Mucosa of descending colon (tissue), 3 donors: ENCODE data around the gene KCNJ1. TPM values are rescaled to one million over a fixed set of nuclear protein-coding genes. Genes with fewer than 3 reads are reported as not detected.

Source experiments
- ATAC-seq: fragments of 200-7000 bp; cut with Tn5 transposase; one replicate; pipeline ENCODE4 v1.9.1; 2020; ENCODE audit warnings: mild to moderate bottlenecking, moderate library complexity
- DNase-seq, 3 donors: peaks; one replicate each; pipeline ENCODE4 v3.0.0-alpha.2; 2020
- H3K36me3 ChIP-seq: fragments of 200-600 bp; one replicate; pipeline ENCODE4 v1.8.0; 2021; ENCODE audit warnings: low read depth, mild to moderate bottlenecking
- H3K4me1 ChIP-seq: fragments of 200-600 bp; one replicate; pipeline ENCODE4 v1.8.0; 2021; ENCODE audit warnings: low read depth, mild to moderate bottlenecking
- H3K4me3 ChIP-seq: fragments of 200-600 bp; one replicate; pipeline ENCODE4 v1.8.0; 2021; ENCODE audit warnings: mild to moderate bottlenecking
- H3K9me3 ChIP-seq: fragments of 200-600 bp; one replicate; pipeline ENCODE4 v1.8.0; 2021; ENCODE audit warnings: mild to moderate bottlenecking
- CTCF ChIP-seq: fragments of 200-600 bp; IDR thresholded peaks from one replicate; pipeline ENCODE4 v1.8.0; 2022; ENCODE audit warnings: antibody characterized with exemption, mild to moderate bottlenecking
- intact Hi-C, 2 donors: fragments of 100-400 bp; cut with DNase I in 1 of 2; cut with micrococcal nuclease in 1 of 2; formaldehyde crosslinking; loops; one replicate each; pipeline versions ENCODE4 v1.11.0 to v1.11.1; 2022; cut with DNase I, micrococcal nuclease
- total RNA-seq, 3 donors: library from RNA; stranded (reverse); fragmentation: NEBNext Ultra II Directional in 2 of 3; extraction: Animal tissue kit (Norgen Biotek cat#: 25700) in 2 of 3; gene quantifications; one replicate each; pipeline versions ENCODE4 v1.2.1 to v1.2.4, GENCODE V29; 2021 to 2023
- donor health status: DM: no; HTN: no; CAD: no; lungs with moderate emphysema.
- donor health status: DM: no; HTN: no; CAD: no.
- donor health status: DM: no; HTN: yes; CAD: no.

KCNJ1 gene
- total RNA-seq, 3 donors from 2014 or later, result not detected

- Histone ChIP-seq H3K36me3 (no peaks in the 10 kb centered on the region), H3K9me3 (no peaks in the 10 kb centered on the region), H3K4me3 (no peak overlapping the region), H3K4me1 (no peaks in the 10 kb centered on the region)
- no peak for DNase-seq
- peak; percentile 33 for ATAC-seq
- intact Hi-C loops, result loop anchor here (5.0 kb wide), 3 partner anchors 658 to 798 kb away; no protein-coding TSS in a partner anchor
- TF ChIP-seq CTCF, result no peak
Measured at GRCh38 chr11:128830290-128831173, 36.6 kb downstream of the KCNJ1 start.

GRCh38 chr11:128828350-128828749, 38.7 kb downstream of the KCNJ1 start:
- no peaks in the 10 kb centered on the region for H3K9me3 ChIP-seq
- no peaks in the 10 kb centered on the region for H3K4me1 ChIP-seq
- no peak overlapping the region for H3K4me3 ChIP-seq
- DNase-seq, result no peak
- H3K36me3 ChIP-seq, result no peaks in the 10 kb centered on the region
- intact Hi-C loops, result no loop called here
- TF ChIP-seq CTCF, result no peak
- no peak for ATAC-seq

- no peaks in the 10 kb centered on the region for H3K9me3 ChIP-seq
Measured at GRCh38 chr11:128827191-128827893, 39.8 kb downstream of the KCNJ1 start.

GRCh38 chr11:128825050-128825784, 41.9 kb downstream of the KCNJ1 start:
- Histone ChIP-seq H3K4me3 (no peak overlapping the region), H3K9me3 (no peaks in the 10 kb centered on the region), H3K4me1 (no peaks in the 10 kb centered on the region), H3K36me3 (no peaks in the 10 kb centered on the region)
- DNase-seq (no peak), ATAC-seq (no peak)
- intact Hi-C loops, result no loop called here
- TF ChIP-seq CTCF, result no peak

More at GRCh38 chr11:128827191-128827893, 39.8 kb downstream of the KCNJ1 start:
- ATAC-seq (no peak), DNase-seq (no peak)
- intact Hi-C loops, result no loop called here
- Histone ChIP-seq H3K36me3 (no peaks in the 10 kb centered on the region), H3K4me1 (no peaks in the 10 kb centered on the region), H3K4me3 (no peak overlapping the region)
- no peak for TF ChIP-seq CTCF

GRCh38 chr11:128824191-128825049, 42.7 kb downstream of the KCNJ1 start:
- no peak for ATAC-seq
- intact Hi-C loops, result no loop called here
- no peak overlapping the region for H3K4me3 ChIP-seq

More at GRCh38 chr11:128824191-128825049, 42.7 kb downstream of the KCNJ1 start:
- Histone ChIP-seq H3K4me1 (no peaks in the 10 kb centered on the region), H3K36me3 (no peaks in the 10 kb centered on the region), H3K9me3 (no peaks in the 10 kb centered on the region)
- TF ChIP-seq CTCF, result no peak
- no peak for DNase-seq
